Keratinocyte (primary cell): ENCODE measurements around the gene RASGEF1B. TPM values are rescaled to one million over a fixed set of nuclear protein-coding genes. Genes with fewer than 3 reads are reported as not detected.

Experiments used
- DNase-seq: peaks from one replicate; pipeline ENCODE4 v3.0.0-alpha.2; 2011; ENCODE audit warnings: low read depth, missing footprints, low spot score
- FAIRE-seq: peaks from 2 replicates; lab custom pipeline; 2011; peaks lifted over from hg19 to GRCh38; lab: Jason Lieb, UNC
- H2AFZ ChIP-seq: 2 replicates; pipeline ENCODE4 v1.6.0; 2012; ENCODE audit warnings: low read length, control low read depth, inconsistent platforms; ENCODE audit not compliant: control insufficient read depth
- H3K27ac ChIP-seq: 2 replicates; pipeline ENCODE4 v1.5.1; 2011; ENCODE audit warnings: low read length; ENCODE audit not compliant: control insufficient read depth, insufficient read depth
- H3K27me3 ChIP-seq: 3 replicates; pipeline ENCODE4 v1.6.0; 2011; ENCODE audit warnings: low read length; ENCODE audit not compliant: control insufficient read depth, insufficient read depth; ENCODE audit errors: extremely low read depth
- H3K36me3 ChIP-seq, 2 experiments: 2 replicates in 1 of 2; 3 replicates in 1 of 2; pipeline ENCODE4 v1.5.1; 2011; ENCODE audit warnings: low read length in 2 of 2, mild to moderate bottlenecking in 1 of 2; ENCODE audit not compliant: control insufficient read depth in 2 of 2, insufficient read depth in 2 of 2; ENCODE audit errors: extremely low read depth in 1 of 2
- H3K4me1 ChIP-seq: 3 replicates; pipeline ENCODE4 v1.5.1; 2011; ENCODE audit warnings: low read length; ENCODE audit not compliant: control insufficient read depth, insufficient read depth; ENCODE audit errors: extremely low read depth
- H3K4me2 ChIP-seq: 3 replicates; pipeline ENCODE4 v1.6.0; 2011; ENCODE audit warnings: low read depth, low read length; ENCODE audit not compliant: control insufficient read depth, insufficient read depth; ENCODE audit errors: extremely low read depth
- H3K4me3 ChIP-seq, 3 experiments: fragments of 200-600 bp in 1 of 3; sonication (generic) in 1 of 3; 2 replicates in 2 of 3; 3 replicates in 1 of 3; pipeline ENCODE4 v1.5.1; 2011 to 2016; ENCODE audit warnings: low read length in 3 of 3, mild to moderate bottlenecking in 3 of 3, control low read depth in 2 of 3, inconsistent platforms in 1 of 3, low read depth in 1 of 3, mixed read lengths in 1 of 3, mixed run types in 1 of 3, moderate library complexity in 1 of 3; ENCODE audit not compliant: control insufficient read depth in 2 of 3, insufficient read depth in 2 of 3; ENCODE audit errors: extremely low read depth in 1 of 3
- H3K79me2 ChIP-seq: 2 replicates; pipeline ENCODE4 v1.6.0; 2012; ENCODE audit warnings: low read length; ENCODE audit not compliant: control insufficient read depth, insufficient read depth
- H3K9ac ChIP-seq: 3 replicates; pipeline ENCODE4 v1.6.0; 2011; ENCODE audit warnings: low read length; ENCODE audit not compliant: control insufficient read depth, insufficient read depth; ENCODE audit errors: extremely low read depth
- H3K9me1 ChIP-seq: 3 replicates; pipeline ENCODE4 v1.6.0; 2011; ENCODE audit warnings: low read length; ENCODE audit not compliant: control insufficient read depth, insufficient read depth; ENCODE audit errors: extremely low read depth
- H3K9me3 ChIP-seq: 2 replicates; pipeline ENCODE4 v1.5.1; 2012; ENCODE audit warnings: low read depth, low read length; ENCODE audit not compliant: control insufficient read depth
- H4K20me1 ChIP-seq: 3 replicates; pipeline ENCODE4 v1.6.0; 2011; ENCODE audit warnings: low read length; ENCODE audit not compliant: control insufficient read depth, insufficient read depth; ENCODE audit errors: extremely low read depth
- EZH2 ChIP-seq: IDR thresholded peaks from one replicate; pipeline ENCODE4 v1.6.1; 2012; ENCODE audit warnings: inconsistent platforms, mild to moderate bottlenecking, low read length, moderate library complexity
- dilution Hi-C: fragments of 300-500 bp; cut with MboI; formaldehyde crosslinking; loops from one replicate; pipeline ENCODE4 v1.7.0; 2020; ENCODE audit warnings: low sequenced_read_pairs; ENCODE audit not compliant: extremely low pct_ligation_motif_present
- polyA plus RNA-seq, 5 experiments: library from polyadenylated mRNA; depleted of rRNA in 3 of 5; stranded (reverse) in 3 of 5; stranded (forward) in 1 of 5; unstranded in 1 of 5; fragments of >200 nt; gene quantifications; 1 replicate in 1 of 5; 2 replicates in 3 of 5; 3 replicates in 1 of 5; pipeline versions ENCODE4 v1.2.1 to v1.2.3, GENCODE V29; 2011 to 2012; ENCODE audit warnings: missing spikeins in 2 of 5, low read depth in 1 of 5, low replicate concordance in 1 of 5
- TF ChIP-seq, protein P1 (sequence below), 3 experiments: IDR thresholded peaks in 1 of 3; conservative IDR thresholded peaks in 1 of 3; optimal IDR thresholded peaks in 1 of 3; 2 replicates in 2 of 3; 3 replicates in 1 of 3; pipeline versions ENCODE3 to v1.5.1; 2011; ENCODE audit warnings: low read length in 3 of 3, mild to moderate bottlenecking in 3 of 3, moderate library complexity in 2 of 3, control low read depth in 1 of 3, inconsistent platforms in 1 of 3; ENCODE audit not compliant: insufficient read depth in 2 of 3; ENCODE audit errors: extremely low read depth in 1 of 3

The RASGEF1B gene
- polyA plus RNA-seq, 1 donor (not counting 4 experiments of a cell fraction or from before 2014, with no cell fraction given) = 0.68 TPM

DNA sequence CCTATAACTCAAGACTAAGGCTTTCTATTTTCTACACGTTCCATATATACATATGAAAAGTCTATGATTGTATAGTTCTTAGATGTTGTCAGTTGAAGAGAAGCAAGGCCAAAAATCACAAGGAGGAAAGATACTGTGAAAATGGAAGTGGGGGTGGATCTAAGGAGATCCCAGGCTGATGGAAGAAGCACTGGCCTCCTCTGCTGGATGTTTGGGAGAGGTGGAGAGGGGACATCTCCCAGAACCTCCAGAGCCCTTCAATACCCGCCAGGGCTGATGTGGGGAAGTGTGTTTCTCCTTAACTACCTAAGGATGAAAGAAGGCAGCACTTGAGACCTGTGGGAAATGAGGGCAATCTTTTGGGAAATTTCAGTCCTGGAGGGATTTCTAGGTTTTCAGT, 67.4 kb downstream of the RASGEF1B start:
- TF ChIP-seq, protein P1, sequence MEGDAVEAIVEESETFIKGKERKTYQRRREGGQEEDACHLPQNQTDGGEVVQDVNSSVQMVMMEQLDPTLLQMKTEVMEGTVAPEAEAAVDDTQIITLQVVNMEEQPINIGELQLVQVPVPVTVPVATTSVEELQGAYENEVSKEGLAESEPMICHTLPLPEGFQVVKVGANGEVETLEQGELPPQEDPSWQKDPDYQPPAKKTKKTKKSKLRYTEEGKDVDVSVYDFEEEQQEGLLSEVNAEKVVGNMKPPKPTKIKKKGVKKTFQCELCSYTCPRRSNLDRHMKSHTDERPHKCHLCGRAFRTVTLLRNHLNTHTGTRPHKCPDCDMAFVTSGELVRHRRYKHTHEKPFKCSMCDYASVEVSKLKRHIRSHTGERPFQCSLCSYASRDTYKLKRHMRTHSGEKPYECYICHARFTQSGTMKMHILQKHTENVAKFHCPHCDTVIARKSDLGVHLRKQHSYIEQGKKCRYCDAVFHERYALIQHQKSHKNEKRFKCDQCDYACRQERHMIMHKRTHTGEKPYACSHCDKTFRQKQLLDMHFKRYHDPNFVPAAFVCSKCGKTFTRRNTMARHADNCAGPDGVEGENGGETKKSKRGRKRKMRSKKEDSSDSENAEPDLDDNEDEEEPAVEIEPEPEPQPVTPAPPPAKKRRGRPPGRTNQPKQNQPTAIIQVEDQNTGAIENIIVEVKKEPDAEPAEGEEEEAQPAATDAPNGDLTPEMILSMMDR (optimal IDR thresholded peaks at IDR 0.05 in 1 of 3, IDR thresholded peaks at IDR 0.05 in 1 of 3, conservative IDR thresholded peaks at IDR 0.05 in 1 of 3; ENCODE audit: extremely low read depth in 1 of 3, insufficient read depth in 2 of 3, low read length in 3 of 3) = peak in 2 of 3 experiments; percentile 36
- no peak for TF ChIP-seq EZH2
- no peak for DNase-seq

DNA sequence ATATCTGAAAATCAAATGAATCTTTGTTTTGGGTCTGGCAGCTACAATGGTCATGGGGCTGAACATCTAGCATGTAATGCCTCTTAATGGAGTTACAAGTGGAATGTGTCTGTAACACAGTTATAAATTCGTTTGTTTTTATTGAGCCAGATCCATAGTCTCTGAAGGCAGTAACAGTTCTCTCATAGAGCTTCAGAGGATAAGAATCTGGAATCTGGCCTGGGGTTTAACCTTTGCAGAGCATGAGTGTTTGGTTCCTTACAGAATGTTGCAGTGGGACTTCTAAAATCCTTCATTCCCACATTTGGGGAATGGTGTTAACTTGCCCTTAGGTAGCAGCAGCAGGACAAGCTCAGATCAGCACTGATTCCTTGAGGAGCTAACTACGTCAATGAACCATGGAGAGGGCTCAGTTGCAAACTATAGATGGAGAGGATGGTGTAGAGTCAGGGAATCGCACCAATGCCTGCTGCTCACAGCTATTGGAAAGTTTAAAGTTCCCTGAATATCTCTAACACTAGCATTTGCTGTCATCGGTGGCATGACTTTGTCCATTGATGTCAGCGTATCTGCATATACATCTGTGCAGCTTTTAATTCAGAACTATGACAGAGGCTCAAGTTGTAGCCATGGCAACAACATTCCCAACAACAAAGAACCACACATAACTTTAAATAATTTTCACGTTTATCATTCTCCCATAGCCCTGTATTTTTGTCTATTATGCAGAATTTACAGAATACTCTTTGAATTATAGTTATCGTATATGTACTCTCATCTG, 72.2 kb downstream of the RASGEF1B start:
- H3K4me3 ChIP-seq = no peak overlapping the region
- H3K27ac ChIP-seq = no peak overlapping the region
- no peak overlapping the region for H3K4me2 ChIP-seq
- no peak overlapping the region for H3K9ac ChIP-seq
- no peaks in the 10 kb centered on the region for H3K27me3 ChIP-seq
- dilution Hi-C loops = no loop called here
- no peaks in the 10 kb centered on the region for H3K9me1 ChIP-seq
- H4K20me1 ChIP-seq = no peaks in the 10 kb centered on the region
- TF ChIP-seq, protein P1 (optimal IDR thresholded peaks at IDR 0.05 in 1 of 3, IDR thresholded peaks at IDR 0.05 in 1 of 3, conservative IDR thresholded peaks at IDR 0.05 in 1 of 3; ENCODE audit: extremely low read depth in 1 of 3, insufficient read depth in 2 of 3, low read length in 3 of 3) = no peak
- no peak for TF ChIP-seq EZH2
- no peaks in the 10 kb centered on the region for H3K79me2 ChIP-seq
- H2AFZ ChIP-seq = no peak overlapping the region
- no peaks in the 10 kb centered on the region for H3K36me3 ChIP-seq
- no peaks in the 10 kb centered on the region for H3K9me3 ChIP-seq
- no peak for FAIRE-seq
- no peak for DNase-seq
- H3K4me1 ChIP-seq = no peaks in the 10 kb centered on the region

More for the DNA sequence above, 67.4 kb downstream of the RASGEF1B start:
- Histone ChIP-seq H3K4me2 (no peak overlapping the region), H3K27ac (no peak overlapping the region), H3K79me2 (no peaks in the 10 kb centered on the region), H3K9me1 (no peaks in the 10 kb centered on the region), H4K20me1 (no peaks in the 10 kb centered on the region), H3K4me3 (no peak overlapping the region), H3K9ac (no peak overlapping the region), H3K9me3 (no peaks in the 10 kb centered on the region), H3K4me1 (peaks cover 3% of the 10 kb centered on the region), H3K36me3 (no peaks in the 10 kb centered on the region), H3K27me3 (no peaks in the 10 kb centered on the region), H2AFZ (no peak overlapping the region)
- no peak for FAIRE-seq
- dilution Hi-C loops = no loop called here
